MCF 10A (cell line): ENCODE measurements around the gene CAMK1D. TPM values are rescaled to one million over a fixed set of nuclear protein-coding genes. Genes with fewer than 3 reads are reported as not detected.
A peak's percentile ranks its signal among the peaks of the same experiment; 100 is the strongest.

Experiments used
- BruUV-seq: library from RNA; stranded (reverse); fragments of 400-500 nt; replicated peaks from 2 replicates; lab custom pipeline; 2021; lab: Mats Ljungman, UMichigan
- CTCF ChIA-PET: fragments of 300-600 bp; sonication (Branson Sonifier 250); formaldehyde crosslinking; extraction: SDS; loops from one replicate; lab custom pipeline; 2021; ENCODE audit warnings: antibody characterized with exemption, inconsistent platforms; lab: Yijun Ruan, JAX
- POLR2A ChIA-PET: fragments of 300-600, 350-650 bp; sonication (Branson Sonifier 250); formaldehyde crosslinking; extraction: SDS; loops from one replicate; lab custom pipeline; 2020; ENCODE audit warnings: antibody characterized with exemption, inconsistent platforms; lab: Yijun Ruan, JAX
- DNase-seq: peaks from one replicate; pipeline ENCODE4 v3.0.0-alpha.2; 2018; ENCODE audit not compliant: unreplicated experiment
- H3K27ac Mint-ChIP-seq: one replicate; pipeline ENCODE4 v1.8.0; 2022; ENCODE audit warnings: mild to moderate bottlenecking, low read depth, mixed read lengths; ENCODE audit not compliant: unreplicated experiment
- H3K27me3 Mint-ChIP-seq: one replicate; pipeline ENCODE4 v1.8.0; 2022; ENCODE audit warnings: mixed read lengths; ENCODE audit not compliant: insufficient read depth, unreplicated experiment
- H3K36me3 Mint-ChIP-seq: one replicate; pipeline ENCODE4 v1.8.0; 2022; ENCODE audit warnings: mild to moderate bottlenecking, moderate library complexity, mixed read lengths; ENCODE audit not compliant: insufficient read depth, unreplicated experiment
- H3K4me1 Mint-ChIP-seq: one replicate; pipeline ENCODE4 v1.8.0; 2022; ENCODE audit warnings: mixed read lengths; ENCODE audit not compliant: insufficient read depth, unreplicated experiment
- H3K4me3 Mint-ChIP-seq: one replicate; pipeline ENCODE4 v1.8.0; 2022; ENCODE audit warnings: mild to moderate bottlenecking, moderate library complexity, mixed read lengths; ENCODE audit not compliant: unreplicated experiment
- H3K9me3 Mint-ChIP-seq: one replicate; pipeline ENCODE4 v1.8.0; 2022; ENCODE audit warnings: mixed read lengths; ENCODE audit not compliant: unreplicated experiment
- intact Hi-C: fragments of 100-400 bp; cut with micrococcal nuclease; formaldehyde crosslinking; loops from 2 replicates; pipeline ENCODE4 v1.14.1; 2022
- total RNA-seq: library from RNA; stranded (reverse); gene quantifications from 2 replicates; pipeline ENCODE4 v1.2.3, GENCODE V29; 2022
- TF ChIP-seq, protein P1 (sequence below): fragments of 200-600 bp; IDR thresholded peaks from one replicate; pipeline ENCODE4 v1.8.0; 2022; ENCODE audit warnings: antibody characterized with exemption, mild to moderate bottlenecking; ENCODE audit not compliant: unreplicated experiment

CAMK1D gene
- total RNA-seq, 1 experiment from 2014 or later: 1.7 TPM

DNA sequence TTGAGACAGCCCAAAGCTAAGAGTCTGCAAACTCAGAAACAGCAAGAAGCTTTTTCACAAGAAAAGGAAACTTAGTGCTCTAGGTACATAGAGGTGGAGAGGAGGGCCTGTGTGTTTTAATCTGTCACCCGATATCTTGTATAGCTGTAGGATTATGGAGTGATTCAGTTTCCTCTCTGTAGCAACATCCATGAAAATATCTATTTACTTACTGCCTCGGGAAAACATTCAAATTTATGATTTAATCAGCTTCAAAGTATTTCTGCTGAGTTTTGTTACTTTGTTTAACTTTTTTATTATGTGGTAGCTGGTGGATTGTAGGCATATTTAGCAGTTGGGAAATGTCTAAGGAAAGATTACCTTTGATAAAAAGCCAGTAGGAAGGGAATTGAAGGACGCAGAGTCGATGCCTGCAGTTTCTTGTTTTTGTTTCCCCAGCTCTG lies 360.2 kb downstream of the CAMK1D start:
- Mint-ChIP-seq H3K36me3 (peaks cover 6% of the 10 kb centered on the region), H3K27ac (peak overlapping the region; percentile 88), H3K27me3 (no peaks in the 10 kb centered on the region), H3K4me1 (peaks cover 49% of the 10 kb centered on the region), H3K4me3 (no peak overlapping the region), H3K9me3 (no peaks in the 10 kb centered on the region)
- TF ChIP-seq, protein P1, sequence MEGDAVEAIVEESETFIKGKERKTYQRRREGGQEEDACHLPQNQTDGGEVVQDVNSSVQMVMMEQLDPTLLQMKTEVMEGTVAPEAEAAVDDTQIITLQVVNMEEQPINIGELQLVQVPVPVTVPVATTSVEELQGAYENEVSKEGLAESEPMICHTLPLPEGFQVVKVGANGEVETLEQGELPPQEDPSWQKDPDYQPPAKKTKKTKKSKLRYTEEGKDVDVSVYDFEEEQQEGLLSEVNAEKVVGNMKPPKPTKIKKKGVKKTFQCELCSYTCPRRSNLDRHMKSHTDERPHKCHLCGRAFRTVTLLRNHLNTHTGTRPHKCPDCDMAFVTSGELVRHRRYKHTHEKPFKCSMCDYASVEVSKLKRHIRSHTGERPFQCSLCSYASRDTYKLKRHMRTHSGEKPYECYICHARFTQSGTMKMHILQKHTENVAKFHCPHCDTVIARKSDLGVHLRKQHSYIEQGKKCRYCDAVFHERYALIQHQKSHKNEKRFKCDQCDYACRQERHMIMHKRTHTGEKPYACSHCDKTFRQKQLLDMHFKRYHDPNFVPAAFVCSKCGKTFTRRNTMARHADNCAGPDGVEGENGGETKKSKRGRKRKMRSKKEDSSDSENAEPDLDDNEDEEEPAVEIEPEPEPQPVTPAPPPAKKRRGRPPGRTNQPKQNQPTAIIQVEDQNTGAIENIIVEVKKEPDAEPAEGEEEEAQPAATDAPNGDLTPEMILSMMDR: no peak
- no TSS peak for BruUV-seq
- ChIA-PET POLR2A (interaction anchor here (0.6 to 1.9 kb wide), 6 partner anchors 126 to 516 kb away, joined by 3 to 6 read pairs (median 4); no protein-coding TSS in a partner anchor), CTCF (interaction anchor here (0.6 to 9.0 kb wide), 21 partner anchors 9 to 1155 kb away, joined by 3 to 128 read pairs (median 5); no protein-coding TSS in a partner anchor)
- intact Hi-C loops: loop anchor here (2.0 kb wide), 1 partner anchor 365 kb away; no protein-coding TSS in a partner anchor
- DNase-seq: peak; percentile 60

DNA sequence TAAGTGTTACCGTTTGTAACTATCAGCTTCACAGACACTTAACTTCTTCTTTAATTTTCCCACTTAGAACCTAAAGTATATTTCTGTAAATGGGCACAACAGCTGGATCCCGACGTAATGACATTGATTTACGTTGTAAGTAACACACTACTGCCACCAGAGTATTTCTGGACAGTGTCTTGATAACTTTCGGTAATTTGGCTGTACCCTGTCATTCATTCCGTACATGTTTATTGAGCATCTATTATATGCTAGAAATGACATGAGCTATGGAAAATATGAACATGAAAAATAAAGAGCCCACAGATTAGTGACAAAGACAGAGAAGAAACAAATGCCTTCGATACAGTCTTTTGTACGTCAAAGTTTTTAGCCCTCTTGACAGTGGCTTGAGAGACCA lies 360.8 kb downstream of the CAMK1D start:
- no peaks in the 10 kb centered on the region for H3K27me3 Mint-ChIP-seq
- no peaks in the 10 kb centered on the region for H3K9me3 Mint-ChIP-seq
- no peak overlapping the region for H3K27ac Mint-ChIP-seq
- no TSS peak for BruUV-seq
- TF ChIP-seq, protein P1: no peak
- H3K4me3 Mint-ChIP-seq: no peak overlapping the region
- H3K36me3 Mint-ChIP-seq: peaks cover 6% of the 10 kb centered on the region
- POLR2A ChIA-PET: interaction anchor here (0.7 to 1.9 kb wide), 3 partner anchors 398 to 446 kb away, joined by 3 to 6 read pairs (median 4); no protein-coding TSS in a partner anchor
- intact Hi-C loops: loop anchor here (2.0 to 5.0 kb wide), 2 partner anchors 163 to 361 kb away; partner anchors contain the start of gene CAMK1D
- CTCF ChIA-PET: interaction anchor here (0.6 to 9.0 kb wide), 22 partner anchors 10 to 496 kb away, joined by 3 to 128 read pairs (median 6); no protein-coding TSS in a partner anchor
- no peak for DNase-seq
- peaks cover 43% of the 10 kb centered on the region for H3K4me1 Mint-ChIP-seq

DNA sequence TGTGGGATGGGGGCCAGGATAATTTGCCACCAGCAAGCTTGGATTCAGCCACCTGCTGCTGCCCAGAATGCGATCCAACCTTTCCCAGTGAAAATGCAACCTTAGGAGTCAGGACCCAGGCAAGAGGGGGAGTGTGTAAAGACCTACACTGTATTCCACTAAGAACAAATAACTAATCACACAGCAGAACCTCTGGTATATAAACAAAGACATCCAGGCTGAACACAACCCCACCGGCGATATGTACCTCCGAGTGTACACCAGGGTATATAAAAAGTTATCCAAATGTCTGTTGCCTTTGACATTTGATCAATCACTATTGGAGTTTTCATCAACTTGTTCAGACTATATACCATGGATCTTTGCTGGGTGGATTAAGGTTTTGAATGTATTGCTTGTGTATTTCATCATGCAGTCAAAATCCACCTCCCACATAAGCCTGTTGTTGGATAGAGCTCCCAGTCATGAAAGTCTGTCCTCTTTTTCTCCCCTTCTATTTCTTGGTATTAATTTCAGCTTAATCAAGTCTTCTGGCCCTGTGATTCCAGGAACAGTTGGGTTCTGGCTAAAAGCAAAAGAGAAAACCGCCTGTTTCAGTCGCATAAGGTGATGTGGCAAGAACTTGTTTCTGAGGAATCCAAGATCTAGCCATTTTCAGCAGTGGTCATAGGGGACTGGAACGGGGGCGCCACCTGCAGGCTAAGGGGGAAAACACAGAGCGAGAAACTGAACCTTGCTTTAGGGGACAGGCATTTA lies 361.4 kb downstream of the CAMK1D start:
- ChIA-PET POLR2A (interaction anchor here (0.7 to 1.9 kb wide), 6 partner anchors 17 to 444 kb away, joined by 3 to 6 read pairs (median 4); no protein-coding TSS in a partner anchor), CTCF (interaction anchor here (0.6 to 9.0 kb wide), 36 partner anchors 9 to 1327 kb away, joined by 3 to 128 read pairs (median 3); no protein-coding TSS in a partner anchor)
- Mint-ChIP-seq H3K36me3 (peaks cover 6% of the 10 kb centered on the region), H3K27ac (peak overlapping the region; percentile 96), H3K4me3 (peak overlapping the region; percentile 13), H3K4me1 (peaks cover 37% of the 10 kb centered on the region), H3K27me3 (no peaks in the 10 kb centered on the region), H3K9me3 (no peaks in the 10 kb centered on the region)
- TF ChIP-seq, protein P1: peak; percentile 89
- intact Hi-C loops: loop anchor here (1.0 to 5.0 kb wide), 5 partner anchors 54 to 496 kb away; partner anchors contain the start of gene CAMK1D
- DNase-seq: peak; percentile 88
- TSS peak; percentile 82 for BruUV-seq

DNA sequence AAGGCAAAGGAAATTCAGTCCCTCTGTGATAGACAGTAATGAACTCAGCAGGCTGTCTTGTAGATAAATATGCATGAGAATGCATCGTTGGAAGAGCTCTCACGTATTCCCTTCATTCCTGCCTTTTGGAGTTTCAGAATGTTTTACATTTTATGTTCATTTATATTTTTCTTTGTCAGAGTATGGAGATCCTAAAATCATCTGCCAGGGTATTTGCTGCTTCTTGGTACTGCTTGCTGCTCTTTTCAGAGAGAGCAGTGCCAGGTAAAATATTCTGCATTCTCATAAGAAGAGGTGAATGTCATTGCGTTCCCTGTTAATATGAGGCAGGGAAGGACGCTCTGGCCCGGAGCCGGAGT lies 362.0 kb downstream of the CAMK1D start:
- H3K4me1 Mint-ChIP-seq: peaks cover 32% of the 10 kb centered on the region
- peak overlapping the region; percentile 96 for H3K27ac Mint-ChIP-seq
- TF ChIP-seq, protein P1: no peak
- intact Hi-C loops: loop anchor here (1.0 to 5.0 kb wide), 5 partner anchors 55 to 497 kb away; partner anchors contain the start of gene CAMK1D
- ChIA-PET CTCF (interaction anchor here (0.6 to 9.0 kb wide), 28 partner anchors 8 to 722 kb away, joined by 3 to 128 read pairs (median 3); no protein-coding TSS in a partner anchor), POLR2A (interaction anchor here (0.8 to 1.2 kb wide), 4 partner anchors 16 to 440 kb away, joined by 3 to 6 read pairs (median 4); no protein-coding TSS in a partner anchor)
- H3K9me3 Mint-ChIP-seq: no peaks in the 10 kb centered on the region
- BruUV-seq: TSS peak; percentile 70
- no peak for DNase-seq
- H3K27me3 Mint-ChIP-seq: no peaks in the 10 kb centered on the region
- H3K4me3 Mint-ChIP-seq: peak overlapping the region; percentile 13
- peaks cover 6% of the 10 kb centered on the region for H3K36me3 Mint-ChIP-seq
